Left lobe of liver (tissue), 2 donors: ENCODE measurements around the gene ANXA3. TPM values are rescaled to one million over a fixed set of nuclear protein-coding genes. Genes with fewer than 3 reads are reported as not detected.
"Not testable (repeated sequence)": the region's sequence is repeated elsewhere in the genome, so short reads cannot be mapped to it uniquely, and the experiment has no call there.

Experiments
- ATAC-seq: fragments of 200-7000 bp; cut with Tn5 transposase; one replicate; pipeline ENCODE4 v1.9.1; 2020; ENCODE audit warnings: mild to moderate bottlenecking, moderate library complexity
- DNase-seq: peaks from one replicate; pipeline ENCODE4 v3.0.0-alpha.2; 2020; ENCODE audit warnings: low spot score
- total RNA-seq: library from RNA; stranded (reverse); gene quantifications from one replicate; pipeline ENCODE4 v1.2.1, GENCODE V29; 2021
- donor health status: DM: no; HTN: no; CAD: no; lungs with moderate emphysema.
- donor health status: DM: no; HTN: yes; CAD: no.

Gene ANXA3
- total RNA-seq, 1 donor from 2014 or later, result 1.2 TPM

- no peak for ATAC-seq
- DNase-seq, result no peak
These were observed 9.2 kb upstream of the ANXA3 start for GRCh38 chr4:78542373-78542772.

- no peak for ATAC-seq
- DNase-seq, result no peak
These were observed 8.0 kb upstream of the ANXA3 start for GRCh38 chr4:78543424-78544125.

DNA sequence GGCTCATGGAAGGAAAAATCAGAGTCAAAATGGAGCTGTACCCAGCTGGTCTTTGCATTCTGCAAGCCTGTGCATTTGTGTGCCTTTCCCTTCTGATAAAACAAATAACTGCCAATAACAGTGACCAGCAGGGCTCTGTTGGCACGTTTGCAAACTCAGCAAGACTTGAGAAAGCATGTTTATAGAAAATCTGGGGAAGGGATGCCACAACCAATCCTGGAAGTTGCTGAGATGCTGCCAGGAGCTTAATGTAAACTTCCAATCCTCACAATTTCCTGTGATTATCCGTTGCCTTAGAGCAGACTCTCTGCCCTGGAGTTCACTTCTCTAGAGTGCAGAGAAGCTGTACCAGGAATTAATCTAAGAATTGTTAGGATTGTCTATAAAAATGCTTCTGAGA, 6.9 kb upstream of the ANXA3 start:
- ATAC-seq, result no peak
- DNase-seq, result no peak

DNA sequence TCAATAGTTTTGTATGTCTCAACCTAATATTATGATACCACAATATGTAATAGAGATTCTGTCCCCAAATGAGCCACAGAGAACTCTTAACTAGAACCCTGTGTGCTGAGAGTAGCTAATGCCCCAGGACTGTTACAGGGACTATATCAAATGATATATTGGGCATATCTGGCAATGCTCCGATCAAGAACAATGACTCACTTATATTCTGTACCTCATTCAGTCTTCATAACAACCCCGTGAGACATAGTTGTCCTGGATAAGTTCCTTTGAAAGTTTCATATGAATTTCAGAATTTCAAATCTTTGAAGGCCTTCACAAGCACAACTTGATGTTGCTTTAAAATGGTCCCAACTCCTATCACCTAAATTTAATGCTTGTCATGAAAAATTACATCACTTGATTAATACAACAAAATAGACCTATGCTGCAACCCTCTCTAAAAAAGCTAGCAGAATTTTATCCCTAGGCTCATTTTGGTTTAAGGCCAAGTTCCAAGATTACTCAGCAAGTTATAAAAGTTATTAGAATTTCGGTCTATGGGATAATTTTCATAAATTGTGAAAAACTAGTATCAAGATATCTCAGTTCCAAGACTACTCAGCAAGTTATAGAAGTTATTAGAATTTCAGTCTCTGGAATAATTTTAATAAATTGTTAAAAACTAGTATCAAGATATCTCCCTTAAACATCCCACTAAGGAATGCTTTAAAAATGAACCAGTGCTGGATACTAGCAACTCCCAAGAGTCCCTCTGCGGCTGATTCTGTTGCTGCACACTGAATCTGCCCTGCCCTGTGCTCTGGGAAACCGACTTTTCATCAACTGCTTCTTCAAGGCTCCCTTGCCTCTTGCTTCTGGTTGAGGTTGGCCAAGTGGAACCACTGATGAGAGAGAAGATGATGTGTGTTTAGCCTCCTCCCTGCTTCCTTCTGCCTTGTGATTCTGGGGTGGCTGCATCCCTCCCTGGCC, 6.0 kb upstream of the ANXA3 start:
- DNase-seq (no peak), ATAC-seq (no peak)

- ATAC-seq, DNase-seq: not testable (repeated sequence)
These were observed 3.7 kb upstream of the ANXA3 start for GRCh38 chr4:78547899-78548298.

GRCh38 chr4:78548889-78549288, 2.7 kb upstream of the ANXA3 start:
- not testable (repeated sequence) for ATAC-seq

DNA sequence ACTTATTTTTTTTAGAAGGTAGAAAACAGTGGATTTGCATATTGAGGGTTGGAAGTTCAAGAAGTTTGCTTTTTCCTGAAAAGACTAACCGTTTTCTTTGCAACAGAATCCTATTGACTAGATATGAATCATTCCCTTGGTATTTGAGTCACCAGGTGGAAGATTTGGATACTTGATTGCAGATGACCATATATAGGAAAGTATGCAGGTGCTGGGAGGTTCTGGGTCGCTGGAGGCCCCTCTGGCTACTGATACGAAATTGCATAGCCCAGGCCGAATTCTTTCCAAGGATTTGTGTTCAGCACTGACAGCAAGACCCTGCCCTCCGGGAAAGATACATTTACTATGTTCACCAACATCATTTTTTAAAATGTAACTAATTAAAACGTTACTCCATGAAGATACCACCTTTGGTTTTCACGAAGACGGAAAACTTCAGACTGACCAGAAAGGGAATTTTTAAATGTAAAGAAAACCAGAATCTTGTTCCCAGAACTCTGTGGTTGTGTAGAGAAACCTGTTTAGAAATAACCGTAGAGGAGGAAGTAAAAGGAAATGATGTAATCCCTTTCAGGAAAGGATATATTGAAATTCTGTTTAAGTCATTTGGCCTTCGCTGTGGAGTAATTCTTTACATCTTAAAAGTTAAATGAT, 946 bp downstream of the ANXA3 start:
- DNase-seq (no peak), ATAC-seq (no peak)

More at GRCh38 chr4:78548889-78549288, 2.7 kb upstream of the ANXA3 start:
- not testable (repeated sequence) for DNase-seq

- DNase-seq (no peak), ATAC-seq (no peak)
These were observed 1.4 kb downstream of the ANXA3 start for GRCh38 chr4:78553043-78553396.

DNA sequence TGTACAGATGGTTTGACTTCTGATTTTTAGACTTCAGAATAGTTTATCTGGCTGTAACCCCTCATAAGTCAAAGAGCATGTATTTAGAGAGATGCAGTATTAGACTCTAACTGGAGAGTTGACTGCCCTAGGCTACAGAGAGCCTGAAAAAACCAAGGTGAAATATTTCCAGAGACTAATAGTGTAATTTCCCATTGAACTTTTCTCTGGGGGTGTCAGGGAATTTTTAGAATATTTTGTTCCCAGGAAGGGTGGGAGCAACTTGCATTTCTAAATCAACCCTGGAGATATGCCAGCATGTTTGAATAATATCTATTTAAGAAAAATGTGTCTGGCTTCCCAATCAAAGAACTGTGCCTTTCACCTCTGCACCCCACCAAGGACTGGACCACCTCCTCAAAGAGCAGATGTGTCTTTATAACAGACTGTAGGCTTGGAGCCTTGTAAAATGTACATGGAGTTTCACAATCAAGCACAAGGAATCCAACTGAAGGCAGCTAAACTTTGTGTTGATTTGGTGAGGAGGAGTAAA, 2.0 kb downstream of the ANXA3 start:
- ATAC-seq, result no peak
- DNase-seq, result no peak

DNA sequence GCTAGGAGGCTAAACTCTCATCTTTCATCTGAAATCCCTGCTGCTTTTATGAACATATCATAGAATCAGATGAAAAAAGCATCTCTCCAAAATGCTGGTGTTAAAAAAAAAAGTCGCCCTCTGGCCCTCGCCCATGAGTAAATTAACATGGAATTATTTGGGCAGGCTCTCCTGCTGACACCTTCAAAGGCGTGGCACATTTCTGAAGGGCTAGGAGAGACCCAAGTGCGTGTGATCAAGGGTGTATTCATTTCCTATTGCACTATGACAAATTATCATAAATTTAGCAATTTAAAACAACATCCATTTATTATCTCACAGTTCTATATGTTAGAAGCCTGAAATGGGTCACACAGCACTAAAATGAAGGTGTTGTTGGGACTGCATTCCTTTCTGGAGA, 5.1 kb downstream of the ANXA3 start:
- DNase-seq, result no peak
- ATAC-seq, result no peak

GRCh38 chr4:78557841-78558240, 6.3 kb downstream of the ANXA3 start:
- no peak for DNase-seq
- ATAC-seq, result no peak

DNA sequence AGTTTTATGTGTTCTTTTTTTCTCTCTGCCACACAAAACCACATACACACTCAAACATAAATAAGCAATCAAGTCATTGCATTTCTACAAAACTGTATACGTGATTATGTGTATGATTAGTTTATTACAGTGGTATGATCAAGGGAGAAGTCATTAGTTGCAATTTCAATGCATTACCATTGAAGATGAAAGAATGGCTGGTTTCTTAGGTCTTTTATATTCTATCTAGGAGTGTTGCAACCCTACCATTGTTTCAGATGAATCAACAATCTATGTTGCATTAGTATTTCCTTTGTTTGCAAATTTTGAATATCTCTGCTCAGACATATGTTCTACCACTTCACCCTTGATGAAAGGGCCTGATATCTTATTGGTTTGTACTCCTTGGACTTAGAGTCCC, 6.8 kb downstream of the ANXA3 start:
- DNase-seq (no peak), ATAC-seq (no peak)

DNA sequence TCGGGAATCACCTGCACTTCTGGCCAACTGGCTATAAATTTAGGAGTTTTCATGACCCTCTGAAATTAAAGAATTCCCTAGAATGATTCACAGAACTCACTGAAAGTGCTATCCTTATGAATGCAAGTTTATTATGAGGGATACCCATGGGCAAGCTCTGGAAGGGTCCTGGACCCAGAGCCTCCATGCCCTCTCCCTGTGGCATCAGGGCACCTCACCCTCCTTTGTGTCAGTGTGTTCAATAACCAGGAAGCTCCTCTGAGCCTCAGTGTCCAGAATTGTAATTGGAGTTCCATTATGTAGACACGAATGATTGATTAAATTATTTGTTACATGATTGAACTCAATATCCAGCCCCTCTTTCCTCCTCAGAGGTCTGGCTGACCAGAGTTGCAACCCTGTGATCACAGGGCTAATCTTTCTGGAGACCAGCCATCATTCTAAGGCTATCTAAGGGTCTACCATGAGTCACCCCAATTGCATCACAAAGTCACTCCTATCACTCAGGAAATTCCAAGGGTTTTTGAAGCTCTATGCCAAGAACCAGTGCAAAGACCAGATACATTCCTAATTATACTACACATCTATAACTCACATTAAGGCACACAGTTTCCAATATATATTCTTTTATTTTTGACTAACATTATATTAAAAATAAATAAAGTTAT, 8.9 kb downstream of the ANXA3 start:
- no peak for ATAC-seq
- no peak for DNase-seq

- ATAC-seq, result no peak
- DNase-seq, result no peak
These were observed 10.1 kb downstream of the ANXA3 start for GRCh38 chr4:78561677-78562076.

- DNase-seq (no peak), ATAC-seq (no peak)
These were observed 11.1 kb downstream of the ANXA3 start for GRCh38 chr4:78562687-78563086.

DNA sequence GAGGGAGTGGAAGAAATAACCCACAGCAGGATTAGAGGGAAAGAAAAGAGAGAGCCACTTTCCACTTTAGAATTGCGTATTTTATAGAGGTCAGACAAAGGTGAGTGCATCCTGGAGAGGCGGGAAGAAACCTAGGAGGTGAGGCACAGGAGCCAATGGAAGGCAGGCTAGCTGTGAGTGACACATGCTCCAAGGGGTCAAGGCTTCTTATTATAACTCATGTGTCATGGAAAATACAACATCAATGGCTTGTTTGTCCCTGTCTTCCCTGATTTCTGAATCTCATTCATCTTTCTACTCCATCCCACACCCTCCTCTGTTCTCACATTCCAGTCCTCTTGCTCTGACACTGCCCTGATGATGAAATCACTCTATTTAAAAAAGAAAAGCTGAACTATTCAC, 14.4 kb downstream of the ANXA3 start:
- ATAC-seq (no peak), DNase-seq (no peak)

DNA sequence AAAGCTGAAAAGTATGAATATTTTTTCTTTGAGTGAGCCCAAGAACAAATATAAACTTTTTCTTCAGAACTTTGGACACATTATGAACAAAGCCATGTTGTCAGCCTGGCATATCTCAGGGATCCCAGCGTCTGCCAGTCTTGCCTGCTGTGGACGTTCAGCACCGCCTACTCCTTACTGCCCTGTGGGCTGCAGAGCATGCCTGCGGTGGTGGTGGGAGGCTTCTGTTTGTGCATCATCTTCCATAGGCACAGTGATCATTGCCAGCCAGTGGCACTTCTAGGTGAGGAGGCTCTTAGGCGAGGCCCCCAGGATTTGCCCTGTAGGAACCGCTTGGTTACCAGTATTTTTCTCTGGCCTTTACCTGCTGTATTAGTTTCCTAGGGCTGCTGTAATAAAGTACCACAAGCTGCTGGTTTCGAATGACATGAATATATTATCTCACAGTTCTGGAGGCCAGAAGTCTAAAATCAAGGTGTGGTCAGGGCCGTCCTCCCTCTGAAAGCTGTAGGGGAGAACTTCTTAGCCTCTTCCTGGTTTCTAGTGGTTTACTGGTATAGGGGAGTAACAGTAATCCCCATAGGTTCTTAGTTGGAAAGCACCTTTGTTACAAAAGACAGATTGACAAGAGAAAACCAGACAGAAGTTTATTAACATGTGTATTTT, 15.4 kb downstream of the ANXA3 start:
- no peak for ATAC-seq
- DNase-seq, result no peak

DNA sequence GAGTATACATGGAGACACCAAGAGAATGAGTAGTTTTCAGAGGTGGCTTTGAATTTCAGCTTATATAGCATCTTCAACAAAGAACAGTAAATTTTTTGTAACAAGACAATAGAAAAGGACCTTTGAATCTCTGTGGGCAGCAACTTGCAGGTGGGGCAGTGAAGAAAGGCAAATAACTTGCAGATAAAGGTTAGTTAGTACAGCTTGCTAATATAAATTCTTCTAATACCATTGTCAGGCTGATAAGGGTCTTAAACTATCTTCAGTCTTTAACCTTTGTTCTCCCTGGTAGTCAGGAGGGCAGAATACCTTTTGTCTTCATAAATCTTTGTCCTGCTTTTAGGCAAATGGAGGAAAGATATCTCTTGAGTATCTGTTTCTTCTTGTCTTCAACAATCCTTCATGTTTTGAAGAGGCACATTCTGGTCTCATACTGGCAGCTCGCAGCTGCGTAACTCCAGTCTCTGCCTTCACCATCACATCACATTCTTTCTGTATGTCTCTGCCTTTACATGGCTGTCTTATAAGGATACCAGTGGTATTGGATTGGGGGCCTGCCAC, 16.0 kb downstream of the ANXA3 start:
- ATAC-seq (no peak), DNase-seq (no peak)

DNA sequence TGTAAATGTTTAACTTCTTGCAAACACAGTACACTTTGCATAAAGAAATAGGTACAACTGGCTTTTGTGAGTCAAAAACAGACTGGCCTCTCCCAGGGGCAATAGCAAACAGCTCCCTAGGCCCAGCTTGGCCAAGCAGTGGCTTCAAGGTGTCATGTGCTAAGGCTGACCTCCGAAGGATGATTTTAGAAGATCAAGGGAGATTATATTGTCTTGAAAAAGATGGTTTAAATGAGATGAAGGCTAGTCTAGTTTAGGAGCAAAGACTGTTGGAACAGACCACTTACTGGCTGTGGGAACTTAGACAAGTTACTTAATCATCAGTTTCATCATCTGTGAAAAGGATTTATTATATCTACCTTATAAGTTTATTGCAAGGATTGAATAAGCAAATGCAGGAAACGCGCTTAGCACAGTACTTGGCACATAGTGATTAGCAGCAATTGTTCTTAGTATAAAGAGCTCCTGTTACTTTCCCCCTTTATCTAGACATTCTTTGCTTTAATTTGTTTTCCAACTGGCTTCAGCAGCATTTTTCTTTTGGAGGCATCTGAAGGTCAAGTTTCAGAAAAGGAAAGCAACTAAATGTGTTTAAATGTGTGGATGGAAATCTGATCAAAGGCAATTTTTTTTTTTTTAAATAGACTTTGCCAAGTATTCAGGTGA, 17.2 kb downstream of the ANXA3 start:
- DNase-seq, result no peak
- no peak for ATAC-seq
